ENCODE results near the gene SUN5.

Gene SUN5

DNA sequence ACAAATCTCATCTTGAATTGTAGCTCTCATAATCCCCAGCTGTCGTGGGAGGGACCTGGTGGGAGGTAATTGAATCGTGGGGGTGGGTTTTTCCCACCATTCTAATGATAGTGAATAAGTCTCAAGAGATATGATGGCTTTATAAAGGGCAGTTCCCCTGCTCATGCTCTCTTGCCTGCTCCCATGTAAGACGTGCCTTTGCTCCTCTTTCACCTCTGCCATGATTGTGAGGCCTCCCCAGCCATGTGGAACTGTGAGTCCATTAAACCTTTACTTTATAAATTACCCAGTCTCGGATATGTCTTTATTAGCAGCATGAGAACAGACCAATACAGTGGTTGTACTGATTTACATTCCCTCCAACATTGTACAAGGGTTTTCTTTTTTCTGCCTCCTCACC is 69.7 kb downstream of the SUN5 start:
- Mint-ChIP-seq H3K4me3 (no peak overlapping the region), H3K4me1 (ENCODE audit: low read depth) (no peaks in the 10 kb centered on the region), H3K9me3 (no peaks in the 10 kb centered on the region), H3K27ac (no peak overlapping the region), H3K27me3 (no peaks in the 10 kb centered on the region), H3K36me3 (ENCODE audit: low read depth) (no peaks in the 10 kb centered on the region)
- DNase-seq: no peak

All from activated T-cell treated with anti-CD3 and anti-CD28 coated beads, Interleukin-2, amount 50 U/mL, for 24 hours (primary cell).